Liver (tissue), 9 donors: Measurements from ENCODE around the gene SH3RF3. TPM values are rescaled to one million over a fixed set of nuclear protein-coding genes. Genes with fewer than 3 reads are reported as not detected.

Experiments used
- DNase-seq: peaks from one replicate; pipeline ENCODE4 v3.0.0-alpha.2; 2017; ENCODE audit warnings: low spot score
- H3K27ac ChIP-seq, 2 donors: one replicate each; pipeline ENCODE4 v1.7.0; 2013; ENCODE audit warnings: inconsistent platforms in 2 of 2, low read length in 2 of 2, control low read depth in 1 of 2, low read depth in 1 of 2, mild to moderate bottlenecking in 1 of 2
- H3K27me3 ChIP-seq, 4 donors: one replicate each; pipeline versions ENCODE4 v1.6.1 to v1.7.0; 2013; ENCODE audit warnings: low read length in 3 of 4, inconsistent platforms in 1 of 4, mild to moderate bottlenecking in 1 of 4, moderate library complexity in 1 of 4; ENCODE audit not compliant: control insufficient read depth in 4 of 4, insufficient read depth in 4 of 4
- H3K36me3 ChIP-seq, 4 donors: one replicate each; pipeline versions ENCODE4 v1.6.1 to v1.7.0; 2013; ENCODE audit warnings: low read length in 3 of 4, mild to moderate bottlenecking in 3 of 4, low read depth in 1 of 4, moderate library complexity in 1 of 4; ENCODE audit not compliant: control insufficient read depth in 4 of 4, insufficient read depth in 3 of 4
- H3K4me1 ChIP-seq, 4 donors: one replicate each; pipeline versions ENCODE4 v1.6.1 to v1.7.0; 2013; ENCODE audit warnings: low read length in 3 of 4, mild to moderate bottlenecking in 3 of 4, moderate library complexity in 1 of 4; ENCODE audit not compliant: control insufficient read depth in 4 of 4, insufficient read depth in 4 of 4
- H3K4me3 ChIP-seq, 3 donors: one replicate each; pipeline versions ENCODE4 v1.6.1 to v1.7.0; 2013; ENCODE audit warnings: low read length in 3 of 3, control low read depth in 1 of 3, low read depth in 1 of 3, mild to moderate bottlenecking in 1 of 3
- H3K9ac ChIP-seq, 2 donors: one replicate each; pipeline ENCODE4 v1.7.0; 2013; ENCODE audit warnings: low read length in 2 of 2, mild to moderate bottlenecking in 2 of 2, moderate library complexity in 2 of 2, control low read depth in 1 of 2, low read depth in 1 of 2
- H3K9me3 ChIP-seq, 4 donors: one replicate each; pipeline versions ENCODE4 v1.6.1 to v1.7.0; 2013; ENCODE audit warnings: low read length in 3 of 4; ENCODE audit not compliant: control insufficient read depth in 4 of 4
- ATF3 ChIP-seq: IDR thresholded peaks from 2 replicates; pipeline ENCODE4 v1.6.1; 2016; ENCODE audit warnings: antibody characterized with exemption
- CTCF ChIP-seq: fragments of 150-350 bp; IDR thresholded peaks from 2 replicates; pipeline ENCODE4 v1.5.1; 2017; ENCODE audit warnings: improper control_type of control experiment, low read depth, low read length; ENCODE audit not compliant: missing input control
- EGR1 ChIP-seq, 2 donors: IDR thresholded peaks; 2 replicates each; pipeline ENCODE4 v1.6.1; 2016 to 2018; ENCODE audit warnings: antibody characterized with exemption in 2 of 2, low read depth in 2 of 2
- FOXA1 ChIP-seq: IDR thresholded peaks from 2 replicates; pipeline ENCODE4 v1.6.1; 2016; ENCODE audit warnings: antibody characterized with exemption
- FOXA2 ChIP-seq: IDR thresholded peaks from 2 replicates; pipeline ENCODE4 v1.6.1; 2016; ENCODE audit warnings: antibody characterized with exemption
- GABPA ChIP-seq, 2 donors: IDR thresholded peaks in 1 of 2; conservative IDR thresholded peaks in 1 of 2; 2 replicates each; pipeline ENCODE4 v1.6.1; 2016; ENCODE audit warnings: antibody characterized with exemption in 2 of 2, mild to moderate bottlenecking in 1 of 2, moderate library complexity in 1 of 2
- HNF4A ChIP-seq, 2 donors: conservative IDR thresholded peaks; 2 replicates each; pipeline ENCODE4 v1.6.1; 2016; ENCODE audit warnings: antibody characterized with exemption in 2 of 2, mild to moderate bottlenecking in 2 of 2
- HNF4G ChIP-seq: IDR thresholded peaks from 2 replicates; pipeline ENCODE4 v1.6.1; 2016; ENCODE audit warnings: antibody characterized with exemption
- JUND ChIP-seq, 2 donors: IDR thresholded peaks; 2 replicates each; pipeline ENCODE4 v1.6.1; 2016; ENCODE audit warnings: antibody characterized with exemption in 2 of 2
- MAX ChIP-seq: IDR thresholded peaks from 2 replicates; pipeline ENCODE4 v1.6.1; 2016; ENCODE audit warnings: antibody characterized with exemption
- NR2F2 ChIP-seq: IDR thresholded peaks from 2 replicates; pipeline ENCODE4 v1.6.1; 2016; ENCODE audit warnings: antibody characterized with exemption
- RAD21 ChIP-seq, 2 donors: IDR thresholded peaks; 2 replicates each; pipeline ENCODE4 v1.6.1; 2016; ENCODE audit warnings: antibody characterized with exemption in 2 of 2, mild to moderate bottlenecking in 2 of 2
- REST ChIP-seq: IDR thresholded peaks from 2 replicates; pipeline ENCODE4 v1.6.1; 2016; ENCODE audit warnings: antibody characterized with exemption, mild to moderate bottlenecking
- RXRA ChIP-seq, 2 donors: IDR thresholded peaks; 2 replicates each; pipeline ENCODE4 v1.6.1; 2017 to 2018; ENCODE audit warnings: antibody characterized with exemption in 2 of 2, mild to moderate bottlenecking in 1 of 2
- SP1 ChIP-seq: IDR thresholded peaks from 2 replicates; pipeline ENCODE4 v1.6.1; 2018; ENCODE audit warnings: antibody characterized with exemption, mild to moderate bottlenecking
- TAF1 ChIP-seq: conservative IDR thresholded peaks from 2 replicates; pipeline ENCODE4 v1.6.1; 2016; ENCODE audit warnings: antibody characterized with exemption, mild to moderate bottlenecking
- YY1 ChIP-seq: IDR thresholded peaks from 2 replicates; pipeline ENCODE4 v1.6.1; 2016; ENCODE audit warnings: antibody characterized with exemption, mild to moderate bottlenecking
- ZBTB33 ChIP-seq: IDR thresholded peaks from 2 replicates; pipeline ENCODE4 v1.6.1; 2016; ENCODE audit warnings: antibody characterized with exemption
- WGBS: extraction: QIAGEN DNeasy Blood & Tissue Kit; methylation state at CpG from one replicate; pipeline ENCODE4 v1.1.7; 2013; 5-methylcytosine and 5-hydroxymethylcytosine counted together
- polyA plus RNA-seq, 2 donors: library from polyadenylated mRNA; stranded (reverse) in 1 of 2; unstranded in 1 of 2; fragments of 200-250 nt in 1 of 2; fragments of >200 nt in 1 of 2; fragmentation: Nextera tagmentation in 1 of 2; extraction: Ambion mirVana in 1 of 2; gene quantifications; one replicate each; pipeline versions ENCODE4 v1.2.1 to v1.2.3, GENCODE V29; 2013 to 2015
- total RNA-seq, 2 donors: library from RNA; depleted of rRNA; stranded (reverse); fragments of >200 nt; gene quantifications; one replicate each; pipeline ENCODE4 v1.2.3, GENCODE V29; 2014
- donor health status: healthy.
- donor health status: healthy.
- donor health status: healthy.
- donor health status: healthy.
- donor health status: healthy.

SH3RF3 gene
- total and polyA plus RNA-seq, 4 donors, result 0.11 to 1.0 (median 0.54) TPM

GRCh38 chr2:109448207-109448606, 319.2 kb downstream of the SH3RF3 start:
- TF ChIP-seq FOXA2 (no peak), FOXA1 (no peak), HNF4A (conservative IDR thresholded peaks at IDR 0.05) (no peak)
- H3K27me3 ChIP-seq, result no peaks in the 10 kb centered on the region
- H3K36me3 ChIP-seq, result no peaks in the 10 kb centered on the region
- no peaks in the 10 kb centered on the region for H3K9me3 ChIP-seq
- H3K27ac ChIP-seq, result no peak overlapping the region
- 96% methylated on average over 4 of the region's 4 CpGs for WGBS
- H3K9ac ChIP-seq, result no peak overlapping the region
- H3K4me3 ChIP-seq, result no peak overlapping the region
- DNase-seq, result no peak
- peaks cover 9 to 21% (median 15%) of the 10 kb centered on the region in 4 donors for H3K4me1 ChIP-seq

GRCh38 chr2:109448946-109449788, 320.2 kb downstream of the SH3RF3 start:
- Histone ChIP-seq H3K36me3 (no peaks in the 10 kb centered on the region), H3K27ac (no peak overlapping the region), H3K9me3 (no peaks in the 10 kb centered on the region), H3K27me3 (no peaks in the 10 kb centered on the region), H3K4me1 (peaks cover 11 to 30% (median 22%) of the 10 kb centered on the region in 4 donors), H3K4me3 (no peak overlapping the region), H3K9ac (no peak overlapping the region)
- no peak for DNase-seq
- TF ChIP-seq HNF4A (conservative IDR thresholded peaks at IDR 0.05), result peak in 1 of 2 donors; percentile 51
- no peak for TF ChIP-seq HNF4G
- TF ChIP-seq ZBTB33, result no peak
- no peak for TF ChIP-seq FOXA2
- peak; percentile 7 for TF ChIP-seq SP1
- peak; percentile 26 to 54 for TF ChIP-seq RAD21 (IDR thresholded peaks at IDR 0.05)
- TF ChIP-seq JUND (IDR thresholded peaks at IDR 0.05), result no peak
- TF ChIP-seq MAX, result no peak
- no peak for TF ChIP-seq TAF1
- no peak for TF ChIP-seq NR2F2
- no peak for TF ChIP-seq ATF3
- peak; percentile 92 for TF ChIP-seq RXRA (IDR thresholded peaks at IDR 0.05)
- TF ChIP-seq EGR1 (IDR thresholded peaks at IDR 0.05; ENCODE audit: low read depth in 2 of 2), result no peak
- 57% methylated on average over 20 of the region's 20 CpGs for WGBS

GRCh38 chr2:109450574-109451273, 321.7 kb downstream of the SH3RF3 start:
- no peaks in the 10 kb centered on the region for H3K27me3 ChIP-seq
- H3K9me3 ChIP-seq, result no peaks in the 10 kb centered on the region
- no peak overlapping the region for H3K27ac ChIP-seq
- WGBS, result 63% methylated on average over 12 of the region's 12 CpGs
- H3K4me3 ChIP-seq, result no peak overlapping the region
- no peaks in the 10 kb centered on the region for H3K36me3 ChIP-seq
- no peak overlapping the region for H3K9ac ChIP-seq
- DNase-seq, result no peak
- H3K4me1 ChIP-seq, result peaks cover 11 to 30% (median 23%) of the 10 kb centered on the region in 4 donors
- no peak for TF ChIP-seq EGR1 (IDR thresholded peaks at IDR 0.05; ENCODE audit: low read depth in 2 of 2)
- no peak for TF ChIP-seq HNF4A (conservative IDR thresholded peaks at IDR 0.05)
- TF ChIP-seq CTCF, result no peak
- TF ChIP-seq JUND (IDR thresholded peaks at IDR 0.05), result no peak
- no peak for TF ChIP-seq YY1
- no peak for TF ChIP-seq GABPA (IDR thresholded peaks at IDR 0.05 in 1 of 2, conservative IDR thresholded peaks at IDR 0.05 in 1 of 2)
- no peak for TF ChIP-seq ATF3
- TF ChIP-seq NR2F2, result no peak
- TF ChIP-seq REST, result no peak
- no peak for TF ChIP-seq TAF1
- no peak for TF ChIP-seq FOXA1
